H9 (cell line): ENCODE results near the gene RAB1A. TPM values are rescaled to one million over a fixed set of nuclear protein-coding genes. Genes with fewer than 3 reads are reported as not detected.

Source experiments
- DNase-seq: peaks from one replicate; pipeline ENCODE4 v3.0.0-alpha.2; 2017
- H2AFZ ChIP-seq: one replicate; pipeline ENCODE4 v1.6.1; 2013; ENCODE audit warnings: mild to moderate bottlenecking, low read length, control low read depth, moderate library complexity
- H2AK5ac ChIP-seq: 2 replicates; pipeline ENCODE4 v1.6.1; 2013; ENCODE audit warnings: low read length, control low read depth, mixed read lengths; ENCODE audit not compliant: insufficient read length
- H2BK120ac ChIP-seq: one replicate; pipeline ENCODE4 v1.6.1; 2013; ENCODE audit warnings: low read depth, mild to moderate bottlenecking, low read length, control low read depth, inconsistent platforms; ENCODE audit not compliant: poor library complexity, severe bottlenecking
- H2BK12ac ChIP-seq: 2 replicates; pipeline ENCODE4 v1.6.1; 2013; ENCODE audit warnings: low read length, control low read depth, mixed read lengths, low read depth; ENCODE audit not compliant: insufficient read length
- H2BK15ac ChIP-seq: 2 replicates; pipeline ENCODE4 v1.6.1; 2013; ENCODE audit warnings: low read depth, low read length, control low read depth
- H2BK20ac ChIP-seq: one replicate; pipeline ENCODE4 v1.6.1; 2013; ENCODE audit warnings: low read depth, mild to moderate bottlenecking, low read length, control low read depth, inconsistent platforms; ENCODE audit not compliant: poor library complexity, severe bottlenecking
- H2BK5ac ChIP-seq: 2 replicates; pipeline ENCODE4 v1.6.1; 2013; ENCODE audit warnings: low read length, control low read depth, mixed read lengths; ENCODE audit not compliant: insufficient read length
- H3K14ac ChIP-seq: 2 replicates; pipeline ENCODE4 v1.6.1; 2013; ENCODE audit warnings: low read length, control low read depth; ENCODE audit not compliant: insufficient read depth
- H3K18ac ChIP-seq: 2 replicates; pipeline ENCODE4 v1.6.1; 2013; ENCODE audit warnings: low read depth, mild to moderate bottlenecking, mixed read lengths, low read length, control low read depth; ENCODE audit not compliant: insufficient read length
- H3K23ac ChIP-seq: 2 replicates; pipeline ENCODE4 v1.6.1; 2013; ENCODE audit warnings: low read length, control low read depth, mixed read lengths, low read depth; ENCODE audit not compliant: insufficient read length
- H3K23me2 ChIP-seq: 2 replicates; pipeline ENCODE4 v1.6.1; 2013; ENCODE audit warnings: low read depth, mild to moderate bottlenecking, mixed read lengths, low read length, control low read depth; ENCODE audit not compliant: insufficient read length, poor library complexity, severe bottlenecking
- H3K27ac ChIP-seq: 2 replicates; pipeline ENCODE4 v1.5.1; 2013; ENCODE audit warnings: low read length, control low read depth, mixed read lengths, low read depth; ENCODE audit not compliant: insufficient read length
- H3K27me3 ChIP-seq: 2 replicates; pipeline ENCODE4 v1.6.1; 2013; ENCODE audit warnings: low read length, control low read depth, inconsistent platforms; ENCODE audit not compliant: insufficient read depth
- H3K4ac ChIP-seq: 2 replicates; pipeline ENCODE4 v1.6.1; 2013; ENCODE audit warnings: low read depth, mild to moderate bottlenecking, control low read depth, inconsistent platforms, low read length, moderate library complexity
- H3K4me1 ChIP-seq: 2 replicates; pipeline ENCODE4 v1.6.1; 2013; ENCODE audit warnings: low read length, control low read depth, inconsistent platforms; ENCODE audit not compliant: insufficient read depth
- H3K4me2 ChIP-seq: 2 replicates; pipeline ENCODE4 v1.6.1; 2013; ENCODE audit warnings: low read length, control low read depth, mixed read lengths; ENCODE audit not compliant: insufficient read length, insufficient read depth
- H3K56ac ChIP-seq: 2 replicates; pipeline ENCODE4 v1.6.1; 2013; ENCODE audit warnings: low read depth, mild to moderate bottlenecking, mixed read lengths, low read length, control low read depth; ENCODE audit not compliant: insufficient read length
- H3K79me1 ChIP-seq: 2 replicates; pipeline ENCODE4 v1.6.1; 2013; ENCODE audit warnings: low read depth, mild to moderate bottlenecking, moderate library complexity, low read length, control low read depth, inconsistent platforms; ENCODE audit not compliant: insufficient read depth, poor library complexity, severe bottlenecking
- H3K79me2 ChIP-seq: 2 replicates; pipeline ENCODE4 v1.6.1; 2013; ENCODE audit warnings: low read length, control low read depth, inconsistent platforms; ENCODE audit not compliant: insufficient read depth
- H3K9ac ChIP-seq: 2 replicates; pipeline ENCODE4 v1.6.1; 2013; ENCODE audit warnings: low read length, control low read depth, mixed read lengths; ENCODE audit not compliant: insufficient read length; ENCODE audit errors: extremely low read depth
- H3K9me3 ChIP-seq: one replicate; pipeline ENCODE4 v1.6.1; 2013; ENCODE audit warnings: low read depth, low read length, inconsistent platforms; ENCODE audit not compliant: control insufficient read depth
- H3T11ph ChIP-seq: one replicate; pipeline ENCODE4 v1.6.1; 2013; ENCODE audit warnings: mild to moderate bottlenecking, low read length, control low read depth, inconsistent platforms
- H4K20me1 ChIP-seq: one replicate; pipeline ENCODE4 v1.6.1; 2013; ENCODE audit not compliant: control insufficient read depth, insufficient read length, insufficient read depth
- H4K5ac ChIP-seq: 2 replicates; pipeline ENCODE4 v1.6.1; 2013; ENCODE audit warnings: low read depth, mild to moderate bottlenecking, mixed read lengths, low read length, control low read depth; ENCODE audit not compliant: insufficient read length
- H4K8ac ChIP-seq: replicated peaks from 2 replicates; pipeline ENCODE4 v1.6.1; 2013; ENCODE audit warnings: low read length, control low read depth, mixed read lengths, low read depth; ENCODE audit not compliant: insufficient read length
- H4K91ac ChIP-seq: 2 replicates; pipeline ENCODE4 v1.6.1; 2013; ENCODE audit warnings: low read depth, mild to moderate bottlenecking, moderate library complexity, mixed read lengths, low read length, control low read depth; ENCODE audit not compliant: insufficient read length
- H3K27ac Mint-ChIP-seq, 3 experiments: 2 replicates in 2 of 3; 3 replicates in 1 of 3; pipeline ENCODE4 v1.8.0; 2020 to 2021; ENCODE audit warnings: mixed read lengths in 3 of 3, mild to moderate bottlenecking in 1 of 3, moderate library complexity in 1 of 3
- H3K27me3 Mint-ChIP-seq: 2 replicates; pipeline ENCODE4 v1.8.0; 2021; ENCODE audit warnings: low read depth, mild to moderate bottlenecking, moderate library complexity, mixed read lengths
- H3K36me3 Mint-ChIP-seq, 3 experiments: 2 replicates in 2 of 3; 3 replicates in 1 of 3; pipeline ENCODE4 v1.8.0; 2020 to 2021; ENCODE audit warnings: low read depth in 3 of 3, mixed read lengths in 3 of 3; ENCODE audit not compliant: insufficient read depth in 1 of 3
- H3K4me1 Mint-ChIP-seq, 2 experiments: 2 replicates each; pipeline ENCODE4 v1.8.0; 2020; ENCODE audit warnings: mixed read lengths in 2 of 2
- H3K4me3 Mint-ChIP-seq, 2 experiments: 2 replicates in 1 of 2; 3 replicates in 1 of 2; pipeline ENCODE4 v1.8.0; 2020 to 2021; ENCODE audit warnings: mild to moderate bottlenecking in 2 of 2, mixed read lengths in 2 of 2, moderate library complexity in 1 of 2
- H3K9me3 Mint-ChIP-seq, 2 experiments: 2 replicates in 1 of 2; 3 replicates in 1 of 2; pipeline ENCODE4 v1.8.0; 2020; ENCODE audit warnings: mild to moderate bottlenecking in 2 of 2, mixed read lengths in 2 of 2, moderate library complexity in 1 of 2
- CTCF ChIP-seq: fragments of 200-600 bp; sonication (generic); conservative IDR thresholded peaks from 3 replicates; pipeline ENCODE4 v1.8.0; 2021; ENCODE audit warnings: antibody characterized with exemption, mild to moderate bottlenecking
- WGBS: extraction: QIAGEN DNeasy Blood & Tissue Kit; methylation state at CpG from one replicate; pipeline ENCODE4 v1.1.7; 2013; ENCODE audit warnings: missing lambda C conversion rate, low lambda C conversion rate, mixed read lengths; ENCODE audit not compliant: insufficient read length; ENCODE audit errors: extremely low coverage; 5-methylcytosine and 5-hydroxymethylcytosine counted together
- total RNA-seq: library from RNA; stranded (reverse); gene quantifications from 2 replicates; pipeline ENCODE4 v1.2.1, GENCODE V29; 2021

The RAB1A gene
- total RNA-seq, 1 experiment from 2014 or later: 112 TPM

- Histone ChIP-seq H3K14ac (no peak overlapping the region), H2BK12ac (no peak overlapping the region), H3K27ac (no peak overlapping the region), H3K4me1 (peaks cover 2% of the 10 kb centered on the region; the same call in 1 of the 2 replicates), H4K8ac (no peak overlapping the region), H3K23ac (no peak overlapping the region), H2BK20ac (no peak overlapping the region), H3K9ac (no peak overlapping the region), H3K23me2 (no peaks in the 10 kb centered on the region), H4K5ac (no peak overlapping the region), H4K91ac (no peak overlapping the region), H3K9me3 (no peaks in the 10 kb centered on the region), H3K56ac (no peak overlapping the region), H3K4ac (no peak overlapping the region), H2BK15ac (no peak overlapping the region), H3K79me1 (no peaks in the 10 kb centered on the region), H4K20me1 (no peaks in the 10 kb centered on the region), H3K18ac (no peak overlapping the region), H2AK5ac (no peak overlapping the region), H3K27me3 (no peaks in the 10 kb centered on the region), H2AFZ (no peak overlapping the region), H2BK120ac (no peak overlapping the region), H3K4me2 (no peak overlapping the region), H2BK5ac (no peak overlapping the region), H3K79me2 (no peaks in the 10 kb centered on the region), H3T11ph (no peak overlapping the region)
- peaks cover 3% of the 10 kb centered on the region for H3K27me3 Mint-ChIP-seq
- WGBS: no CpG with 5 or more reads among the region's 13 CpGs
- no peak overlapping the region; a peak in 1 of 5 replicates for H3K4me3 Mint-ChIP-seq
- peak; percentile 90 for TF ChIP-seq CTCF
- peaks cover 26 to 48% (median 32%) of the 10 kb centered on the region in 3 experiments for H3K36me3 Mint-ChIP-seq
- peaks cover 22 to 30% of the 10 kb centered on the region in 2 experiments for H3K4me1 Mint-ChIP-seq
- peak overlapping the region in 1 of 3 experiments; percentile 41; a peak in 1 of 7 replicates for H3K27ac Mint-ChIP-seq
- peaks cover 3 to 5% of the 10 kb centered on the region in 2 experiments; a peak in 2 of 5 replicates for H3K9me3 Mint-ChIP-seq
- DNase-seq: peak; percentile 74
Measured at GRCh38 chr2:65040400-65041261, 89.3 kb downstream of the RAB1A start.
